BLaER1 treated with 17β-estradiol and CSF1 and Interleukin-3, amounts not matched to agents 10 nM and 100 nM (cell line): ENCODE results near the gene DNAJC22.
"Not testable (repeated sequence)": the region's sequence is repeated elsewhere in the genome, so short reads cannot be mapped to it uniquely, and the experiment has no call there.

Experiments
- H3K27ac ChIP-seq, 11 experiments: shearing (Covaris generic); formaldehyde crosslinking; 2 replicates each; pipeline ENCODE4 v1.8.1; 2022
- H3K27me3 ChIP-seq, 11 experiments: shearing (Covaris generic); formaldehyde crosslinking; 2 replicates each; pipeline ENCODE4 v1.8.1; 2022
- H3K36me3 ChIP-seq, 11 experiments: shearing (Covaris generic); formaldehyde crosslinking; 2 replicates each; pipeline ENCODE4 v1.8.1; 2022
- H3K4me1 ChIP-seq, 10 experiments: shearing (Covaris generic); formaldehyde crosslinking; 2 replicates each; pipeline ENCODE4 v1.8.1; 2022
- H3K4me2 ChIP-seq, 11 experiments: shearing (Covaris generic); formaldehyde crosslinking; 2 replicates each; pipeline ENCODE4 v1.8.1; 2022
- H3K4me3 ChIP-seq, 10 experiments: shearing (Covaris generic); formaldehyde crosslinking; 2 replicates each; pipeline ENCODE4 v1.8.1; 2022
- H3K9ac ChIP-seq, 11 experiments: shearing (Covaris generic); formaldehyde crosslinking; 2 replicates each; pipeline ENCODE4 v1.8.1; 2022
- H3K9me3 ChIP-seq, 11 experiments: shearing (Covaris generic); formaldehyde crosslinking; replicated peaks in 1 of 11; 2 replicates each; pipeline ENCODE4 v1.8.1; 2022
- H4K20me1 ChIP-seq, 11 experiments: shearing (Covaris generic); formaldehyde crosslinking; 2 replicates each; pipeline ENCODE4 v1.8.1; 2022
- Cebpa-rat ChIP-seq, 11 experiments: shearing (Covaris generic); IDR thresholded peaks; 2 replicates each; pipeline ENCODE4 v1.8.1; 2022

Gene DNAJC22

DNA sequence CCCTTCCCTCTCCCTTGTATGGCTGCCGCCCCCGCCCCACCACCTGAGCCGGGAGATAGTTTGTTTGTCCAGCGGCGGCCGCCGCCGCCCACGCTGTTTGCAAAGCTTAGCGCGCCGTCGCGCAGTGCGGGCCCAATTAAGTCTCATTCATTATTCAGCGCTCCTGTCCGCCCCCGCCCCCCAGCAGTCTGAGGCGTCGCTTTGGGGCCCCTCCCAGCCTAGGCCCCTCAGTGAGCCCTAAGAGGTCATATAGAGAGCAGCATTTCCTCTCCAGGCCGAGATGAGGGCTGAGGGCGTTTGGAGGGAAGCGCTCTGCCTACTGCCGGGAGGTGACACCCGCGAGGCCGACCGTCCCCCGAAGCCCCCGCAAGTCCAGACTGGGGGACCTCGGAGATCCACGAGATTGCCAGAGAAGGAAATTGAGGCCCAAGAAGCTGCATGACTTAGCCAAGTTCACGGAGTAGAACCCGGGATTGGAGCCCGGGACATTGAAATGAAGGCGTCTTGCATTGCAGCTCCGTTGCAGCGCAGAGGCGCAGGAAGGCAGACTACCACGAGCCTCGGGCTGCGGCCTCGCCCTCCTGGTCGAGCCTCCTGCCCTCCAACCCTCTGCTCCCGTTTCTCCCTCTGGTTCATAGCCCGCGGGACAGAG lies at the start of gene DNAJC22:
Gene DNAJC22, plus strand, starts transcription at position 230 of the 652 bp plus-strand sequence. CDS start 1,985 bp downstream, outside the sequence.
- Histone ChIP-seq H3K9ac (peak within 1 kb of the TSS; percentile 27 to 69 (median 53); a peak in 19 of 22 replicates), H3K36me3 (no peaks in the 10 kb centered on the region), H3K4me1 (peaks cover 43 to 67% (median 61%) of the 10 kb centered on the region in 10 experiments), H3K4me3 (peak within 1 kb of the TSS; percentile 48 to 70 (median 58)), H3K9me3 (no peaks in the 10 kb centered on the region), H3K27ac (no peak within 1 kb of the TSS), H3K27me3 (peaks cover 68 to 79% (median 74%) of the 10 kb centered on the region in 11 experiments), H4K20me1 (peaks cover 0 to 56% (median 47%) of the 10 kb centered on the region in 11 experiments; a peak in 19 of 22 replicates), H3K4me2 (peak within 1 kb of the TSS; percentile 92 to 100 (median 99))
- TF ChIP-seq Cebpa-rat (IDR thresholded peaks at IDR 0.05): no peak

- H3K4me1 ChIP-seq: peaks cover 17 to 44% (median 30%) of the 10 kb centered on the region in 10 experiments; a peak in 19 of 20 replicates
- no peaks in the 10 kb centered on the region for H3K36me3 ChIP-seq
- peak overlapping the region; percentile 26 to 88 (median 78); a peak in 19 of 22 replicates for H3K4me2 ChIP-seq
- peak overlapping the region in 4 of 10 experiments; percentile 43 to 52 (median 51); a peak in 3 of 20 replicates for H3K4me3 ChIP-seq
- peaks cover 0 to 37% (median 21%) of the 10 kb centered on the region in 11 experiments; a peak in 15 of 22 replicates for H4K20me1 ChIP-seq
- peak overlapping the region in 1 of 11 experiments; percentile 36; a peak in 1 of 22 replicates for H3K9ac ChIP-seq
- H3K9me3 ChIP-seq: peaks cover 0 to 8% (median 0%) of the 10 kb centered on the region in 11 experiments; a peak in 5 of 22 replicates
- TF ChIP-seq Cebpa-rat (IDR thresholded peaks at IDR 0.05): no peak
- H3K27me3 ChIP-seq: peaks cover 58 to 66% (median 64%) of the 10 kb centered on the region in 11 experiments
- no peak overlapping the region for H3K27ac ChIP-seq
These were observed 49.0 kb upstream of the DNAJC22 start for GRCh38 chr12:49297695-49298060.

DNA sequence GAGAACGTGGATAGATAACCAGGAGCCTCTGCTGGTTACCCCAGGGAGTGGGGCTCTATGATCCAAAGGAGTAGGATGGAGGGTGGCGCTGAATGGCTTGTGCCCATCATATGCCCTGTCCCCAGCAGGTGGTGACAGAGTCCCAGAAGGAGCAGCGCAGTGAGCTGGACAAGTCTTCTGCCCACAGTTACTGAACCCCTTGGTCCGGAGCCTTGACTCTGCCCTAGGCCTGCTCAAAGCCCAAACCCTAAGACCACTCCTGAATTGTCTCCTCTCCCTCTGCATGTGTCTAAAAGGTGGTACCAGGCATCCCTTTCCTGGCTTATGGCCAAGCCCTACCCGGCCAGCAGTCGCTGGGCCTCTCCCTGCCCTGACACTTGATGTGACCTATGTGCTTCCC lies 48.5 kb upstream of the DNAJC22 start:
- peaks cover 17 to 41% (median 29%) of the 10 kb centered on the region in 10 experiments; a peak in 19 of 20 replicates for H3K4me1 ChIP-seq
- H3K9ac ChIP-seq: no peak overlapping the region
- H3K4me2 ChIP-seq: peak overlapping the region in 7 of 11 experiments; percentile 26 to 88 (median 73); a peak in 9 of 22 replicates
- H4K20me1 ChIP-seq: peaks cover 0 to 37% (median 21%) of the 10 kb centered on the region in 11 experiments; a peak in 15 of 22 replicates
- peaks cover 0 to 8% (median 0%) of the 10 kb centered on the region in 11 experiments; a peak in 5 of 22 replicates for H3K9me3 ChIP-seq
- no peak for TF ChIP-seq Cebpa-rat (IDR thresholded peaks at IDR 0.05)
- no peaks in the 10 kb centered on the region for H3K36me3 ChIP-seq
- peaks cover 57 to 62% (median 59%) of the 10 kb centered on the region in 11 experiments for H3K27me3 ChIP-seq
- no peak overlapping the region for H3K27ac ChIP-seq
- H3K4me3 ChIP-seq: no peak overlapping the region

DNA sequence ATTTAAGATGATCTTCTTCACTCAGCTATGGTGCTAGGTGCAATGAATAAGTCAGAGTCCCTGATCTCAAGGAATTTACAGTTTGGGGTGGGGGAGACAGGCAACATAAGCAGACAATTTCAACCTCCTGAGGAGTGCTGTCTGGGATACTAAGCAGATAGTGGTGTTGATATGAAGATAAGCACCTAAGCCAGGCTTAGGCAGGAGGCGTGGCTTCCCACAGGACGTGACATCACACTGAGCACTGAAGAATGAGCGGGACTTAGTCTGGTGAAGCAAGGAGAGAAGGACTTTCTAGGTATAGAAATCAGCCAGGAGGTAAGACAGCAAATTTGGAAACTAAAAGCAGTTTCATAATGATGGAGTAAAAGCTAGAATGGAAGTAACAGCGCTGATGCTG lies 44.9 kb upstream of the DNAJC22 start:
- H3K9ac ChIP-seq: no peak overlapping the region
- no peak overlapping the region for H3K4me2 ChIP-seq
- no peak overlapping the region for H3K27ac ChIP-seq
- peaks cover 0 to 3% (median 0%) of the 10 kb centered on the region in 11 experiments; a peak in 5 of 22 replicates for H3K9me3 ChIP-seq
- TF ChIP-seq Cebpa-rat (IDR thresholded peaks at IDR 0.05): no peak
- H4K20me1 ChIP-seq: peaks cover 0 to 9% (median 0%) of the 10 kb centered on the region in 11 experiments; a peak in 5 of 22 replicates
- no peaks in the 10 kb centered on the region for H3K36me3 ChIP-seq
- peaks cover 5 to 17% (median 10%) of the 10 kb centered on the region in 10 experiments; a peak in 18 of 20 replicates for H3K4me1 ChIP-seq
- H3K4me3 ChIP-seq: no peak overlapping the region
- peaks cover 21 to 26% (median 23%) of the 10 kb centered on the region in 11 experiments for H3K27me3 ChIP-seq

DNA sequence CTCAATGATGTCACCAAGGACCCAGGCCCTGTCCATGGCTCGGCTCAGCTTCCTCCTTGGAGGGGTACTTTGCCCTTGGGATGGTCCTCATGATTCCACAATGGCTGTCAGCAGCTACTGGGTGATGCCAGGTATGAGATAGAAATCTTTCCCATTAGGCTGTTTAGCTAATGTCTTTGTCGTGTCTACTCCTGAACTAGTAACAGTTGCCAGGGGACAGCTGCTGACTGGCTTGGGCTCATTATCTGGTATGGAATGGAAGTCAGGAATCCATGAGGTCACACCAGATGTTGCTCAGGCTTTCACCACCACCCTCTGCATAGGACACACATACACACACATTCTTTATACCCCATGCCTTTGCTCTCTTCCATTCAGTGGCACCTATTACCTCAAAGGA lies 42.5 kb upstream of the DNAJC22 start:
- H3K9me3 ChIP-seq: no peaks in the 10 kb centered on the region
- H3K27ac ChIP-seq: no peak overlapping the region
- no peaks in the 10 kb centered on the region for H4K20me1 ChIP-seq
- no peaks in the 10 kb centered on the region for H3K36me3 ChIP-seq
- H3K4me2 ChIP-seq: no peak overlapping the region
- H3K4me1 ChIP-seq: peaks cover 0 to 13% (median 0%) of the 10 kb centered on the region in 10 experiments; a peak in 5 of 20 replicates
- TF ChIP-seq Cebpa-rat (IDR thresholded peaks at IDR 0.05): no peak
- no peak overlapping the region for H3K9ac ChIP-seq
- H3K27me3 ChIP-seq: peaks cover 0 to 3% (median 0%) of the 10 kb centered on the region in 11 experiments; a peak in 3 of 22 replicates
- H3K4me3 ChIP-seq: no peak overlapping the region

DNA sequence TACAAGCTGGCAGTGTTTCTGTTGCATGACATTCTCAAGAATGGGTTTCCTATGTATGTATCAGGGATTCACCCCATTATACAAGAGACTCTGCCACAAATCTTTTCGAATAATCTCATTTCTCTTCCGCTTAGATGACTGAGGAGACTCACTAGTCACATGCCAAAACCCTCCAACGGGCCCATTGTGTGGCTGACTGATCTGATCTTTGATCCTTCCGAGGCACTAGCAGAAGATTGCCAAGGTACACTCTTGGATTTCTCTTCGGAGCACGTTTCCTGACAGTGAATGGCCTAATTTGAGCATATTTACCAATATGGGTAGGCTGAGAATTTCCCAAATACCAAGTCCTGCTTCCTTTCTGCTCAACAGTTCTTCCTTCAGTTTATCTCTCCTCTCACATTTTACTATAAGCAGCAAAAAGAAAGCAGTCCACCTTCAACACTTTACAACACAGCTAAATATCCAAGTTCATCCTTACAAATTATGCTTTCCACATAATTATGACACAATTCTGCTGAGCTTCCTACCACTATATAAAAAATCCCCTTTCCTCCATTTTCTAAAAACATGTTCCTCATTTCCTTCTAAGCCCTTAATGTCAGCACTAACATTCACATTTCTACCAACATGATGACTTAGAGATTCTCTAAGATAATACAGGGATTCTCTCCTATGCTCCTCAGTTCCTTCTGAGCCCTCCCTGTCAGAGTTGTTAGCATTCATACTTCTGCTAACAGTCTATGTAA lies 40.8 kb upstream of the DNAJC22 start:
- Histone ChIP-seq H3K27ac (no peak overlapping the region), H3K4me3 (no peak overlapping the region), H3K9ac (no peak overlapping the region), H4K20me1 (no peaks in the 10 kb centered on the region), H3K27me3 (peaks cover 0 to 3% (median 0%) of the 10 kb centered on the region in 11 experiments; a peak in 1 of 22 replicates), H3K9me3 (no peaks in the 10 kb centered on the region), H3K36me3 (no peaks in the 10 kb centered on the region), H3K4me1 (peaks cover 0 to 13% (median 0%) of the 10 kb centered on the region in 10 experiments; a peak in 5 of 20 replicates), H3K4me2 (peak overlapping the region in 2 of 11 experiments; percentile 48 to 56; a peak in 4 of 22 replicates)
- TF ChIP-seq Cebpa-rat (IDR thresholded peaks at IDR 0.05): no peak

DNA sequence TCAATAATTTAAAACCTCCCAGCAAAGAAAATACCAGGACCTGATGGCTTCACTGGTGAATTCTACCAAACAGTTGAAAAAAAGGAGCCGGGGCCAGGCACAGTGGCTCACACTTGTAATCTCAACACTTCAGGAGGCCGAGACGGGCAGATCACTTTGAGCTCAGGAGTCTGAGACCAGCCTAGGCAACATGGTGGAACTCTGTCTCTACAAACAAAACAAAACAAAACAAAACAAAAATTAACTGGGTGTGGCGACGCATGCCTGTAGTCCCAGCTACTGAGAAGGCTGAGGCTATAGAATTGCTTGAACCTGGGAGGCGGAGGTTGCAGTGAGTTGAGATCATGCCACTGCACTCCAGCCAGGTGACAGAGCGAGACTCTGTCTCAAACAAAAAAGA lies 37.3 kb upstream of the DNAJC22 start:
- no peak overlapping the region for H3K4me3 ChIP-seq
- no peak overlapping the region for H3K27ac ChIP-seq
- TF ChIP-seq Cebpa-rat (IDR thresholded peaks at IDR 0.05): no peak
- peaks cover 0 to 13% (median 0%) of the 10 kb centered on the region in 10 experiments; a peak in 5 of 20 replicates for H3K4me1 ChIP-seq
- no peaks in the 10 kb centered on the region for H3K9me3 ChIP-seq
- no peaks in the 10 kb centered on the region for H3K36me3 ChIP-seq
- no peak overlapping the region for H3K4me2 ChIP-seq
- no peaks in the 10 kb centered on the region for H4K20me1 ChIP-seq
- H3K9ac ChIP-seq: no peak overlapping the region
- peaks cover 0 to 3% (median 0%) of the 10 kb centered on the region in 11 experiments; a peak in 1 of 22 replicates for H3K27me3 ChIP-seq

- H3K36me3 ChIP-seq, H3K27ac ChIP-seq, H3K4me2 ChIP-seq, H3K4me3 ChIP-seq, H3K9ac ChIP-seq, H3K9me3 ChIP-seq, H3K27me3 ChIP-seq, H4K20me1 ChIP-seq: not testable (repeated sequence)
- peaks cover 0 to 13% (median 0%) of the 10 kb centered on the region in 10 experiments; a peak in 5 of 20 replicates for H3K4me1 ChIP-seq
These were observed 36.2 kb upstream of the DNAJC22 start for GRCh38 chr12:49310451-49311000.
